ENCODE results near the gene ITGAD.

ITGAD gene

DNA sequence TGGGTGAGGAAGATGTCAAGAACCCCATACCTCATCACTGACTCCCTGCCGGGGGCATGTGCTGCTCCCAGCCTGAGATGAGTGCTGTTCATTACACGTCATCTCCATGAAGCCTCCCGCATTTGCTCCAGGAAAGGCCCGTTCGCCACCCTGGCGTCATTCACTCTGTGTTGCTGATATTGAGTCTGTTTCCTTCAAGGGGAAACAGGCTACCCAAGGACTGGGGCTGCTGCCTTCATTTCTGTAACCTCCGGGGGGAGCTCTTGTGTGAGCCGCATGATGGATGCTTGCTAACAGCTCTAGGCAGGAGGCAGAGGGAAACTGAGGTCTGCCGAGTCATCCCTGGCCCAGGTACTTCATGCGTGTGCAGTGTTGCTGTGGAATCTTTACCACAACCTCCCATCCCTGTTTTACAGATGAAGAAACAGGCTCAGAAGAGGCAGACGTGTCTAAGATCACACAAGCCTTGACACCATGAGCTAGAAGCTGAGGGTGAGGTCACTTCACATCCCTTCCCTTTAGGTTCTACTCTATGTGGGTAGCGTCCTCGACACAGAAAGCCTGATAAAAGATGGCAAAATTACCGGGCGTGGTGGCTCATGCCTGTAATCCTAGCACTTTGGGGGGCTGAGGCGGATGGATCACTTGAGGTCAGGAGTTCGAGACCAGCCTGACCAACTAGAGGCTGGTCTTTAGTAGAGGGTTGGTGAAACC lies 62.6 kb downstream of the ITGAD start:
- in situ Hi-C loops (cut with HindIII; ENCODE audit: low sequenced_read_pairs), result loop anchor here (25.0 kb wide), 2 partner anchors 393 to 518 kb away; partner anchors contain the start of genes ORAI3, ZNF646 and ZNF668

GRCh38 chr16:31456988-31457360 lies 63.8 kb downstream of the ITGAD start:
- in situ Hi-C loops (cut with HindIII; ENCODE audit: low sequenced_read_pairs), result loop anchor here (25.0 kb wide), 2 partner anchors 395 to 520 kb away; partner anchors contain the start of genes ORAI3, ZNF646 and ZNF668

- in situ Hi-C loops (cut with HindIII; ENCODE audit: low sequenced_read_pairs), result loop anchor here (25.0 kb wide), 2 partner anchors 396 to 521 kb away; partner anchors contain the start of genes ORAI3, ZNF646 and ZNF668
Observed at GRCh38 chr16:31458073-31458843, 65.1 kb downstream of the ITGAD start.

GRCh38 chr16:31458844-31459686 lies 65.9 kb downstream of the ITGAD start, which contains the start of gene ARMC5:
ARMC5 (plus strand) TSS chr16:31459501; CDS start chr16:31459525, 24 bp downstream.
- in situ Hi-C loops (cut with HindIII; ENCODE audit: low sequenced_read_pairs), result loop anchor here (25.0 kb wide), 2 partner anchors 397 to 522 kb away; partner anchors contain the start of genes ORAI3, ZNF646 and ZNF668

- in situ Hi-C loops (cut with HindIII; ENCODE audit: low sequenced_read_pairs), result loop anchor here (5.0 to 25.0 kb wide), 4 partner anchors 67 to 523 kb away; partner anchors contain the start of genes AHSP, ORAI3, ZNF646 and ZNF668
Observed at GRCh38 chr16:31459687-31460581, 66.8 kb downstream of the ITGAD start.

GRCh38 chr16:31460582-31461002 lies 67.5 kb downstream of the ITGAD start:
- in situ Hi-C loops (cut with HindIII; ENCODE audit: low sequenced_read_pairs), result loop anchor here (5.0 to 25.0 kb wide), 4 partner anchors 67 to 523 kb away; partner anchors contain the start of genes AHSP, ORAI3, ZNF646 and ZNF668

- in situ Hi-C loops (cut with HindIII; ENCODE audit: low sequenced_read_pairs), result loop anchor here (5.0 to 25.0 kb wide), 4 partner anchors 66 to 524 kb away; partner anchors contain the start of genes AHSP, ORAI3, ZNF646 and ZNF668
Observed at GRCh38 chr16:31461201-31461920, 68.2 kb downstream of the ITGAD start.

GRCh38 chr16:31461921-31462804 lies 69.0 kb downstream of the ITGAD start:
- in situ Hi-C loops (cut with HindIII; ENCODE audit: low sequenced_read_pairs), result loop anchor here (5.0 to 25.0 kb wide), 4 partner anchors 65 to 525 kb away; partner anchors contain the start of genes AHSP, ORAI3, ZNF646 and ZNF668

DNA sequence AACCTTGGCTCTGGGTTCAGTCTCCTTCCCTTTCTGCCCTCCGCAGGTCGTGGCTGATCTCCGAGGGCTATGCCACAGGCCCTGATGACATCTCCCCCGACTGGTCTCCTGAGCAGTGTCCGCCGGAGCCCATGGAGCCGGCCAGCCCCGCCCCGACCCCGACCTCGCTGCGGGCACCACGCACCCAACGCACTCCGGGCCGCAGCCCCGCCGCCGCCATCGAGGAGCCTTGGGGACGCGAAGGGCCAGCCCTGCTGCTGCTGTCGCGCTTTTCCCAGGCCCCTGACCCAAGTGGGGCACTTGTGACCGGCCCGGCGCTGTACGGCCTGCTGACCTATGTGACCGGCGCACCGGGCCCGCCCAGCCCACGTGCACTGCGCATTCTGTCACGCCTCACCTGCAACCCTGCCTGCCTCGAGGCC lies 71.2 kb downstream of the ITGAD start:
- in situ Hi-C loops (cut with HindIII; ENCODE audit: low sequenced_read_pairs), result loop anchor here (5.0 to 25.0 kb wide), 4 partner anchors 63 to 527 kb away; partner anchors contain the start of genes AHSP, ORAI3, ZNF646 and ZNF668

GRCh38 chr16:31464781-31465260 lies 71.7 kb downstream of the ITGAD start:
- in situ Hi-C loops (cut with HindIII; ENCODE audit: low sequenced_read_pairs), result loop anchor here (5.0 to 25.0 kb wide), 4 partner anchors 62 to 528 kb away; partner anchors contain the start of genes AHSP, ORAI3, ZNF646 and ZNF668

GRCh38 chr16:31465788-31466370 lies 72.7 kb downstream of the ITGAD start:
- in situ Hi-C loops (cut with HindIII; ENCODE audit: low sequenced_read_pairs), result loop anchor here (25.0 kb wide), 2 partner anchors 404 to 529 kb away; partner anchors contain the start of genes ORAI3, ZNF646 and ZNF668

GRCh38 chr16:31466381-31466841 lies 73.3 kb downstream of the ITGAD start:
- in situ Hi-C loops (cut with HindIII; ENCODE audit: low sequenced_read_pairs), result loop anchor here (25.0 kb wide), 2 partner anchors 404 to 529 kb away; partner anchors contain the start of genes ORAI3, ZNF646 and ZNF668

- in situ Hi-C loops (cut with HindIII; ENCODE audit: low sequenced_read_pairs), result loop anchor here (25.0 kb wide), 2 partner anchors 405 to 530 kb away; partner anchors contain the start of genes ORAI3, ZNF646 and ZNF668
Observed at GRCh38 chr16:31467151-31467773, 74.1 kb downstream of the ITGAD start.

DNA sequence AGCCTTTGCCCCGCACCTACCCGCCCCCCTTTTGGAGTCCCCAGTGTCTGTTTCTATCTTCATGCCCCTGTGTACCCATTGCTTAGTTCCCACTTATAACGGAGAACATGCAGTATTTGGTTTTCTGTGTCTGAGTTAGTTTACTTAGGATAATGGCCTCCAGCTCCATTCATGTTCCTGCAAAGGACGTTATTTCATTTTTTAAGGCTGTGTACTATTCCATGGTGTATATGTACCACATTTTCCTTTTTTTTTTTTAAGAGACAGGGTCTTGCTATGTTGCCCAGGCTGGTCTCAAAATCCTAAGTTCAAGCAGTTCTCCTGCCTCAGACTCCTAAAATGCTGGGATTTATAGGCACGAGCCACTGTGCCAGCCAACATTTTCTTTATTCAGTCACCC lies 74.7 kb downstream of the ITGAD start:
- in situ Hi-C loops (cut with HindIII; ENCODE audit: low sequenced_read_pairs), result loop anchor here (25.0 kb wide), 2 partner anchors 406 to 531 kb away; partner anchors contain the start of genes ORAI3, ZNF646 and ZNF668

DNA sequence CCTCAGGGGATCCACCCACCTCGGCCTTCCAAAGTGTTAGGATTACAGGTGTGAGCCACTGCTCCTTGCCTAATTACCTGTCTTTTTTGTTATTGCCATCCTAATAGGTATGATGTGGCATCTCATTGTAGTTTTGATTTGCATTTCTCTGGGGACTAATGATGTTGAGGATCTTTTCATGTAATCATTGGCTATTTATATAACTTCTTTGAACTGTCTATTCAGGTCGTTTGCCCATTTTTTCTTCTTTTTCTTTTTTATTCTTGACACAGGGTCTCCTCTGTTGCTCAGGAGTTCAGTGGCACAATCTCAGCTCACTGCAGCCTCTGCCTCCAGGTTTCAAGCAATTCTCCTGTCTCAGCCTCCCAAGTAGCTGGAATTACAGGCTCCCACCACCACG lies 77.5 kb downstream of the ITGAD start:
- in situ Hi-C loops (cut with HindIII; ENCODE audit: low sequenced_read_pairs), result loop anchor here (25.0 kb wide), 2 partner anchors 408 to 533 kb away; partner anchors contain the start of genes ORAI3, ZNF646 and ZNF668

All from endothelial cell of hepatic sinusoid (primary cell).